Measurements from ENCODE around the gene DDX1. TPM values are rescaled to one million over a fixed set of nuclear protein-coding genes. Genes with fewer than 3 reads are reported as not detected.
"Not testable (repeated sequence)": the region's sequence is repeated elsewhere in the genome, so short reads cannot be mapped to it uniquely, and the experiment has no call there.

Gene DDX1
- 100 to 1,000 TPM; 110 to 149 (median 145) TPM for polyA plus RNA-seq (ENCODE audit: insufficient read depth in 1 of 5, insufficient read length in 5 of 5, low replicate concordance in 1 of 5)
- long read RNA-seq, donor 1, transcript DDX1-201 (26 exons, 2,739 nt), result major isoform, 14 of 72 reads
- long read RNA-seq, donor 1, partial matches to known transcripts, result 56 of 72 reads
- long read RNA-seq, donor 1, other reads (novel, unspliced or antisense), result 0 of 72 reads
- long read RNA-seq, donor 2, transcript DDX1-201 (26 exons, 2,739 nt), result major isoform, 20 of 36 reads
- long read RNA-seq, donor 2, partial matches to known transcripts, result 15 of 36 reads
- long read RNA-seq, donor 2, other reads (novel, unspliced or antisense), result 0 of 36 reads
- long read RNA-seq, donor 3, transcript DDX1-201 (26 exons, 2,739 nt), result major isoform, 8 of 26 reads
- long read RNA-seq, donor 3, partial matches to known transcripts, result 17 of 26 reads
- long read RNA-seq, donor 3, other reads (novel, unspliced or antisense), result 0 of 26 reads
- long read RNA-seq, donor 4, transcript DDX1-201 (26 exons, 2,739 nt), result major isoform, 6 of 33 reads
- long read RNA-seq, donor 4, partial matches to known transcripts, result 24 of 33 reads
- long read RNA-seq, donor 4, other reads (novel, unspliced or antisense), result 0 of 33 reads
- long read RNA-seq, donor 5, transcript DDX1-201 (26 exons, 2,739 nt), result major isoform, 12 of 41 reads
- long read RNA-seq, donor 5, partial matches to known transcripts, result 28 of 41 reads
- long read RNA-seq, donor 5, other reads (novel, unspliced or antisense), result 0 of 41 reads
- long read RNA-seq, donor 6, transcript DDX1-201 (26 exons, 2,739 nt), result major isoform, 14 of 64 reads
- long read RNA-seq, donor 6, partial matches to known transcripts, result 46 of 64 reads
- long read RNA-seq, donor 6, other reads (novel, unspliced or antisense), result 0 of 64 reads
- long read RNA-seq, donor 7, transcript DDX1-201 (26 exons, 2,739 nt), result major isoform, 13 of 26 reads
- long read RNA-seq, donor 7, partial matches to known transcripts, result 13 of 26 reads
- long read RNA-seq, donor 7, other reads (novel, unspliced or antisense), result 0 of 26 reads
- long read RNA-seq, donor 8, partial matches to known transcripts, result 6 of 11 reads
- long read RNA-seq, donor 8, other reads (novel, unspliced or antisense), result 0 of 11 reads

- peak; percentile 82 to 86 for DNase-seq
Observed at GRCh38 chr2:15591692-15592463, at the start of gene DDX1. TSS of gene DDX1 (plus strand) at chr2:15591868. CDS start at chr2:15591934, 66 bp downstream.

- DNase-seq, result not testable (repeated sequence)
Observed at GRCh38 chr2:15542269-15542668, 49.4 kb upstream of the DDX1 start.

- DNase-seq, result no peak
Observed at GRCh38 chr2:15543053-15543452, 48.6 kb upstream of the DDX1 start.

GRCh38 chr2:15543541-15543940 lies 48.1 kb upstream of the DDX1 start:
- no peak for DNase-seq

GRCh38 chr2:15544227-15544626 lies 47.4 kb upstream of the DDX1 start:
- DNase-seq, result no peak

- no peak for DNase-seq
Observed at GRCh38 chr2:15546297-15547098, 45.2 kb upstream of the DDX1 start.

GRCh38 chr2:15547115-15547876 lies 44.4 kb upstream of the DDX1 start:
- DNase-seq, result no peak

GRCh38 chr2:15548974-15549373 lies 42.7 kb upstream of the DDX1 start:
- no peak for DNase-seq

GRCh38 chr2:15553519-15553918 lies 38.1 kb upstream of the DDX1 start:
- DNase-seq, result no peak

- no peak for DNase-seq
Observed at GRCh38 chr2:15553951-15554350, 37.7 kb upstream of the DDX1 start.

GRCh38 chr2:15554525-15555218 lies 37.0 kb upstream of the DDX1 start:
- DNase-seq, result no peak

- DNase-seq, result no peak
Observed at GRCh38 chr2:15555760-15556193, 35.9 kb upstream of the DDX1 start.

GRCh38 chr2:15556311-15556930 lies 35.2 kb upstream of the DDX1 start:
- no peak for DNase-seq

- DNase-seq, result no peak
Observed at GRCh38 chr2:15557887-15558311, 33.8 kb upstream of the DDX1 start.

- no peak for DNase-seq
Observed at GRCh38 chr2:15559379-15560139, 32.1 kb upstream of the DDX1 start.

GRCh38 chr2:15560140-15560987 lies 31.3 kb upstream of the DDX1 start:
- DNase-seq, result peak in 1 of 2 donors; percentile 36

All from right lung (tissue), 10 donors.